Measurements from ENCODE around the gene SUFU.
A peak's percentile ranks its signal among the peaks of the same experiment; 100 is the strongest.

The SUFU gene

DNA sequence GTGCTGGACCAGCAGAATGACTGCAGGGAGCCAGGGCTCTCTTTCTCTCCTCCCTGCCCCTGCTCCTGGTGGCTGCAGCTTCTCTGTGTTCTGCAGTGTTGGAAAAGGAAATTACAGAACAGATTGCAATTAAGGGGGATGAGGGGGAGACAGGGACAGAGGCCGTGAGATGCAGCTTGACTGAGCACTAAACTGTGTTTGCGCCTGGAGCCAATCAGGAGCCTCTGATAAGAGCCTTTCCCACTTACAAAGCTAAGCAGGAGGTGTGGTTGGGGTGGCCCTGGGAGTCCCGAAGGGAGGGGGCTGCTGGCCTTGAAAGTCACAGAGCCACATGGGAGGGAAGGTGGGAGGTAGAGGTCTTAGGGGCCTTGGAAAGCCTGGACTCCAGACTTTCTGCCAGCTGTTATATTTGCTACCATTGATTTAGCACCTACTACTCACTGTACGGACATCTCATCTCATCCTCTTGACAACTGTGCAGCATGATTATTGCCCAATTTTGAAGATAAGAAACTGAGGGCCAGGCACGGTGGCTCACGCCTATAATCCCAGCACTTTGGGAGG lies 167.2 kb downstream of the SUFU start:
- no peak for DNase-seq (ENCODE audit: low read depth in 2 of 2)

DNA sequence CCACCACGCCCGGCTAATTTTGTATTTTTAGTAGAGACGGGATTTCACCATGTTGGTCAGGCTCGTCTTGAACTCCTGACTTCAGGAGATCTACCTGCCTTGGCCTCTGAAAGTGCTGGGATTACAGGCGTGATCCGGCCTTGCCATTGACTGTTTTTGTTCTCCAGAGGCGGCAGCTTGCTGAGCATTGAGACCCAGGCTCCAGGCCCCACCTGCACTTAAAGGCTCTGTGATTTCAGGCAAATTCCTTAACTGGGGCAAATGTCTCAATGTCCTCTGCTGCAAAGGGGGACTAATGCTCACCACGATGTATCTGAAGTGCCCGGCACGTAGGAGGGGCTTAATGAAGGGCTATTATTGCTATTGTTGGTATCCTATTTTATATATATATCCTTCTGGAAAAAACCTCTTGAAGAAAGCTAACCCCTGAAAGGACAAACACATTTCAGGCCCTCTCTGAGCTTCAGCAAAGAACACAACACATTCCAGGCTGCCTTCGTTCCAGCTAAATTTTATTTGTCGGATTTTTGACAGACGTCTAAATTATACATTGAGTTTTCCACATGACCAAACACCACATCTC lies 169.6 kb downstream of the SUFU start:
- DNase-seq (ENCODE audit: low read depth in 2 of 2): no peak

- DNase-seq (ENCODE audit: low read depth in 2 of 2): peak; percentile 45 to 53
Observed at GRCh38 chr10:102673819-102674511, 170.2 kb downstream of the SUFU start.

GRCh38 chr10:102674566-102674965 lies 170.8 kb downstream of the SUFU start:
- no peak for DNase-seq (ENCODE audit: low read depth in 2 of 2)

DNA sequence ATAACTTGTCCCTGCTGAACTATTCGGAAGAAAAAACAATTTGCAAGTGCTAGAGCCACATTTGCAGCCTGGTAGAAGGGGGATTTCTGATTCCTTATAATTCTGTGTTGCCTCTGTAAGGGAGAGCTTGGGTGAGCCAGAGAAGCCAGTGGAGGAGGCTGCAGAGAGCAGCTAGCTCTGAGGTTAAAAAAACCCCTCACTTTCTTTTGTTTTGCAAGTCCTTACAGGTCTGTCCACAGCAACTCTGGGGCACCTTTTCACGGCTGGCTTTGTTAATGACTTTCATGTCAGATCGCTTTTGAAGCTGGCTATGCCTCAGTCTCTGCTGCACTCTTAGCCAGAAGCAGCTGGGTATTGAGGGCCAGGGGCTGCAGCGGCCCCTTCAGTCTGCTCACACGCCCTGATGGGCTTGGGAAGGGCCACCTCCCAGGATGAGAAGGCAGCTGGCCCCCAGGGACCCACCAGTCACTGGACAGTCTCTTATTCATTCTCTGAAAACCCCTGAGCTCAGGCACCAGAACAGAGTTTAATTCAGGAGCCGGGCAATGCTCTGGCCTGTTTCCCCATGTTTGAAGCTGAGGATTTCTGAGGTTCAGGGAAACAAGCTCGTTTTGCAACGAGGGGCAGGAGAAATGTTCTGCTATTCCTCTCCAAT lies 171.4 kb downstream of the SUFU start:
- no peak for DNase-seq (ENCODE audit: low read depth in 2 of 2)

- no peak for DNase-seq (ENCODE audit: low read depth in 2 of 2)
Observed at GRCh38 chr10:102675666-102676533, 172.1 kb downstream of the SUFU start.

DNA sequence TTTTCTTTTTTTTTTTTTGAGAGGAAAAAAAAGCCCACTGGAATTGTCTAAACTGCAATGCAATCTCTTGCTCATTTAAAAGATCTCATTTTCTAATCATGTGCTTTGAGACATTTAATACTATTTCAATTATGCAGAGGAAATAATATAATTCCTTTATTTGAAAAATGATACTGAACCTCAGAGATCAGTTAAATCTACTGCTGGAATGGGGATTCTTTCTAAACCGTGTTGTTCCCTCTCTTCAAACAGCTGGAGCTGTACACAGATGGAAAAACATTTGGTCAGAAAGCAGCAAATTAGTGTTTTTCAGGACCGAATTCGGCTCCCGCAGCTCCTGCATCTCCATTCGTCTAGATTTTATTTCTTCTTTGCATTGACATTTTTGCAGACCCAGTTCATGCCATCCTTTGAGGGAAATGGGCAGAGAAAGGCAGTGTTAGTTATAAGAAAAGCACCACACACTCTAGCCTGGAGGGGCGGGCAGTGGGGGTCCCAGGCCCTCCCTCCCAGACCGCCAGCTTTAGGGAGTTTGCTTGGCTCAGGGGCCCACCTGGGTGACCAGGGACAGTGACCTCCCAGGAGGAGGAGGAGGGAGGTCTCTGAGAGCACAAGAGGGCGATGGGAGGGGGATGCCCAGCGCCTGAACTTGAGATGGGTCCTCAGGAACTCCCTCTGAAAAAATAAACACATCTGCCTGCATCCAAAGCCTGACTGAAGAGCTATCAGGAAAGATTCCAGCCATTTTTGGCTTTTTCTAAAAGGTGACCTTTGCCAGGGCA lies 173.0 kb downstream of the SUFU start:
- no peak for DNase-seq (ENCODE audit: low read depth in 2 of 2)

GRCh38 chr10:102677331-102678067 lies 173.7 kb downstream of the SUFU start:
- DNase-seq (ENCODE audit: low read depth in 2 of 2): no peak

- no peak for DNase-seq (ENCODE audit: low read depth in 2 of 2)
Observed at GRCh38 chr10:102678068-102678400, 174.3 kb downstream of the SUFU start.

DNA sequence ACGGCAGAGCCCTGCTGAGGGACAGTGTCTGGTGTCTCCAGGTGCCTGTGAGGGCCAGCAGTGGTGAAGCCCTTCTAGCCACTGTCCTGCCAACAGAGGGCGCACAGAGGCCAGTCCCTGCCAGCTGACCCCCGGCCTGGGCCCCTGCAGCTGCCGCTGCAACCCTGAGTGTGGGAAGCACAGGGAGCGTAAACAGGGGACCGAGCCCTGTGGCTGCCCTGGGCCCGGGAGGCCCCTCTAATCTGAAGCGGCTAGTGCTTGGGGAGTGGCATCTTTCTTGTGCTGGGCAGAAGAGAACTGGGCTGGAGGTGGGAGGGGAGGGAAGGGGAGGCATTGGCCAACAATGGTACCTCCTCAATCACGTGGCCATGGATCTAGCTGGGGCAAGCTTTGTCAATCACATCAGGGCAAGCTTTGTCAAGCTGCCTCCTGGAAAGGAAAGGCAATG lies 175.1 kb downstream of the SUFU start:
- no peak for DNase-seq (ENCODE audit: low read depth in 2 of 2)

DNA sequence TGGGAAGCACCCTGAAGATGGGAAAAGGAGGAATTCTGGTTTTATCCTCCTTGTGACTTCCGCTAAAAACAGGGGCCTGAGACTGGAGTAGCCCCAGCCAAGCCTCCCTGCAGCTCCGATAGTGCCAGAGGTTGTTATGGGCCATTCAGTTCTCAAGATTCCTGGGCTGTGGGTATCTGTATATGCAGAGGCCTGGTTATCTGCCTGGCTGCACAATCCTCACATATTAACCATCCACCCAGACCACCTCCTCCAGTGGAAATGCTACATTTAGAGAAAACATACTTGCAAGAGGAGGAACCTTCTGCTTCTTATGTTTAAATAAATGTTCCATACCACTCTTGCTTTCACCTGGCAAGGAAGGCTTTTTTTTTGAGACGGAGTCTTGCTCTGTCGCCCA lies 175.8 kb downstream of the SUFU start:
- no peak for DNase-seq (ENCODE audit: low read depth in 2 of 2)

- DNase-seq (ENCODE audit: low read depth in 2 of 2): no peak
Observed at GRCh38 chr10:102681696-102682095, 177.9 kb downstream of the SUFU start.

- no peak for DNase-seq (ENCODE audit: low read depth in 2 of 2)
Observed at GRCh38 chr10:102682416-102682815, 178.6 kb downstream of the SUFU start.

GRCh38 chr10:102682981-102683380 lies 179.2 kb downstream of the SUFU start:
- DNase-seq (ENCODE audit: low read depth in 2 of 2): no peak

All from stimulated activated CD8-positive, alpha-beta memory T cell treated with anti-CD3 and anti-CD28 coated beads, Interleukin-15, amount 100 ng/mL, for 48 hours (primary cell).